B cell (primary cell): Measurements from ENCODE around the gene RIMBP2.

Experiments
- CTCF ChIP-seq: fragments of 200-600 bp; IDR thresholded peaks from one replicate; pipeline ENCODE4 v1.8.0; 2022; ENCODE audit warnings: antibody characterized with exemption, mild to moderate bottlenecking
- EZH2 ChIP-seq: IDR thresholded peaks from 2 replicates; pipeline ENCODE4 v1.6.1; 2012; ENCODE audit warnings: borderline replicate concordance, low read depth, mild to moderate bottlenecking, moderate library complexity, low read length; ENCODE audit not compliant: insufficient read depth, poor library complexity, severe bottlenecking

- TF ChIP-seq EZH2 (no peak), CTCF (no peak)
Observed at GRCh38 chr12:130440411-130441080, 275.6 kb downstream of the RIMBP2 start.
